K562 (cell line): ENCODE measurements around the gene TSSK6.

Experiments
- CTCF ChIP-seq, 3 experiments: IDR thresholded peaks in 2 of 3; conservative IDR thresholded peaks in 1 of 3; 2 replicates each; pipeline ENCODE4 v1.5.1; 2011 to 2012; ENCODE audit warnings: low read length in 3 of 3, mild to moderate bottlenecking in 3 of 3, control low read depth in 2 of 3, improper control_type of control experiment in 1 of 3, inconsistent platforms in 1 of 3, low read depth in 1 of 3, mixed read lengths in 1 of 3, moderate library complexity in 1 of 3; ENCODE audit not compliant: insufficient read depth in 2 of 3
- FOXK1 ChIP-seq: sonication (generic); formaldehyde crosslinking; IDR thresholded peaks from 2 replicates; pipeline ENCODE4 v1.8.0; 2022; ENCODE audit warnings: missing genetic modification reagents, mild to moderate bottlenecking, borderline replicate concordance
- POLR2A ChIP-seq: fragments of 450-650 bp; conservative IDR thresholded peaks from 2 replicates; pipeline ENCODE4 v1.6.1; 2016
- SIN3A ChIP-seq, 2 experiments: fragments of 150-350 bp in 1 of 2; IDR thresholded peaks; 2 replicates each; pipeline ENCODE4 v1.6.1; 2011 to 2016; ENCODE audit warnings: borderline replicate concordance in 2 of 2, low read depth in 2 of 2, low read length in 2 of 2, mild to moderate bottlenecking in 2 of 2, moderate library complexity in 2 of 2; ENCODE audit not compliant: control insufficient read depth in 1 of 2
- YY1 ChIP-seq, 3 experiments: IDR thresholded peaks; 2 replicates each; pipeline ENCODE4 v1.6.1; 2011; ENCODE audit warnings: low read length in 2 of 3, mild to moderate bottlenecking in 2 of 3, moderate library complexity in 2 of 3, borderline replicate concordance in 1 of 3, control low read depth in 1 of 3, low read depth in 1 of 3; ENCODE audit not compliant: insufficient read depth in 3 of 3, insufficient replicate concordance in 2 of 3, control insufficient read depth in 1 of 3, insufficient read length in 1 of 3; ENCODE audit errors: extremely low read depth in 1 of 3
- ZNF274 ChIP-seq: IDR thresholded peaks from 2 replicates; pipeline ENCODE4 v1.6.1; 2011; ENCODE audit warnings: low read depth, mild to moderate bottlenecking, low read length, moderate library complexity, borderline replicate concordance
- ZNF407 ChIP-seq: fragments of 450-650 bp; IDR thresholded peaks from 2 replicates; pipeline ENCODE4 v1.6.1; 2016; ENCODE audit warnings: low read depth

GRCh38 chr19:19524053-19524452 lies 8.7 kb upstream of the TSSK6 start:
- TF ChIP-seq YY1 (IDR thresholded peaks at IDR 0.05; ENCODE audit: borderline replicate concordance in 1 of 3, control insufficient read depth in 1 of 3, extremely low read depth in 1 of 3, insufficient read depth in 3 of 3, insufficient read length in 1 of 3, insufficient replicate concordance in 2 of 3, low read depth in 1 of 3, low read length in 2 of 3) (no peak), CTCF (IDR thresholded peaks at IDR 0.05 in 2 of 3, conservative IDR thresholded peaks at IDR 0.05 in 1 of 3; ENCODE audit: insufficient read depth in 2 of 3, low read depth in 1 of 3, low read length in 3 of 3) (no peak), SIN3A (IDR thresholded peaks at IDR 0.05; ENCODE audit: borderline replicate concordance in 2 of 2, control insufficient read depth in 1 of 2, low read depth in 2 of 2, low read length in 2 of 2) (no peak), FOXK1 (CRISPR knock-in tag) (no peak), ZNF407 (no peak), POLR2A (no peak), ZNF274 (no peak)
